ENCODE measurements around the gene BCAT1.

The BCAT1 gene

DNA sequence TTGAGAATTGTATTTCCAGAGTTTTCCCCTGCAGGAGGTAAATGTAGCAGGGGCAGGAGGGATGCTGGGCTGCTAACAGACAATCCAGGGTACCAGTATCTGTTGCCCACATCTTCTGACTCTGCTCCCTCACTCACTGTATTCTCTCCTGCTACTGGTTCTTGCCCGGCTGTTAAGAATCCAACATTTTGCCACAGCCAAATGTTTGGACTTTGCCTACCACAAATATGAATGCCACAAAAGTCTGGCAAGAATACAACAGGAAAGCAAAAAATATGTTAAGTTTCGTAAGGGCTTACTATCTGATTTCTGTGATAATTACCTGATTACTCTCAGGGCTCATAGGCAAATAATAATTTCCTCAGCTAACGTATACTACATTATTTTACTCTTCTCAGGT lies 160.0 kb downstream of the BCAT1 start:
- H3K36me3 ChIP-seq (ENCODE audit: insufficient read depth, low read length) = no peaks in the 10 kb centered on the region
- H3K27me3 ChIP-seq (ENCODE audit: insufficient read depth, low read length) = no peaks in the 10 kb centered on the region
- no peak overlapping the region for H2AFZ ChIP-seq (ENCODE audit: low read depth, low read length)
- H3K4me1 ChIP-seq (ENCODE audit: insufficient read depth, low read length) = no peaks in the 10 kb centered on the region
- H3K4me3 ChIP-seq (ENCODE audit: low read length) = no peak overlapping the region
- no peaks in the 10 kb centered on the region for H3K9me3 ChIP-seq (ENCODE audit: low read length)

DNA sequence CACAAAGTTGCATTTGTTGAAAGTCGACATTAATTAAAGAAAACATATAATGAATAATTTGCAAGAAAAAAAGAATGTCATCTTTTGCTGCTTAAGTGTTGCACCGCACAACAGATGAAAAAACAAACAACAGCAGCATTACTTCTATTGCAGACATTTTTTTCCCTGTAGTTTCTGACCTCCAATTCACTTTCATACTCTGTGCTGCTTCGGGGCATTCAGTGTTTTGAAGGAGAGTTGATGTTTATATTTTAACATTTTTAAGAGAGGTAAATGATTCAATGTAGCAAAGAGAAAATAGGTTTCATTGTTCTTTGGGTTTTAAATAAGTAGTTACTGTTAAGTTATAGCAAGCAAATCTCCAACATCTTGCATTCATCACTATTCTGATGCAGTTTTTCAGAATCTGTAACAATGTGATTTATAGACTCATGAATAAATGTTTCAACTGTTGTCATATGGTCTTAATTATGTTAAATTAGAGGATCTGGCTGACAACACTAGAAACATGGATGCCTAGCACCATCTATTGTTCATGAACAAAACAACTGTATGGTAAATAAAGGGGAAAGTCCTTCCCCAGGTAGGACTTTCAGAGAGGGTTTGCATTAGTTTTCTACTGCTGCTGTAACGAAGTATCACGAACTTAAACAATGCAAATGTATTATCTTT lies 168.1 kb downstream of the BCAT1 start:
- Histone ChIP-seq H3K36me3 (ENCODE audit: insufficient read depth, low read length) (no peaks in the 10 kb centered on the region), H3K27me3 (ENCODE audit: insufficient read depth, low read length) (no peaks in the 10 kb centered on the region), H3K9me3 (ENCODE audit: low read length) (no peaks in the 10 kb centered on the region), H3K4me1 (ENCODE audit: insufficient read depth, low read length) (peaks cover 3% of the 10 kb centered on the region), H2AFZ (ENCODE audit: low read depth, low read length) (no peak overlapping the region), H3K4me3 (ENCODE audit: low read length) (no peak overlapping the region)

DNA sequence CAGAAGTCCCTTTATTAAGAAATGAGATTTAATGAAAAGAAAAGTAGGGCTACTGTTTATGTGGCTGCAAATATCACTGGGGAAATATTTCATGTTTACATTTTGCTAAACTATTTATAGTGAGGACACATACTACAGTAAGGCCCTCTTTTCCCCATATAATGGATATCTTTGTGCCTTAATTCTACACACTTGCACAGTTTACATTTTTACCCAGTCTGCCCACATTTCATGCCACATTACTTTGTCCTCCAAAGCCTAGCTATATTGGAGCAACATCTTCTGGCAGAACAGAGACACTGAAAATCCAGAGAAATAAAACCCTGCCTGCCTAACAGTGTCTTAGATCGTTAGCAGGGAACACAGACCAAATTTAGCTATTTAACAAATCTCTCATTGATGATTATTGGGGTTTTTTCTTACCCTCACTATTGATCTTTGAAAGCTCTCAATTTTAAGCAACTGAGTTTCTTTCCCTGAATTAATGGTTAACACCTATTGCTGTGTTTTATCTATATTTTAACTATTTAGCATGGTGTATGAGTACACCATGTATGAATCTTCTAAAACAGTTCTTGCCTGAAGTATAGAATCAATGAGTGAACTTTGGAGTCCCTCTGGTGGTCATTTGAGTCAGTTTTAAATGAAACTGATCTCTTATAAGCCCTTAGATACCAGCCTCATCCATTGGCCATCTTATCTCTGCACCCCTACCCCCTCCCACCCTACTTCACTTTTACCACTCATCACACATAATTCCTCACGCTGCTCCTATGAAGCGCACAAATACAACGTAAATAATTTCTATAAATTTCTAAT lies 170.2 kb downstream of the BCAT1 start:
- no peaks in the 10 kb centered on the region for H3K9me3 ChIP-seq (ENCODE audit: low read length)
- no peaks in the 10 kb centered on the region for H3K27me3 ChIP-seq (ENCODE audit: insufficient read depth, low read length)
- H3K4me3 ChIP-seq (ENCODE audit: low read length) = no peak overlapping the region
- no peaks in the 10 kb centered on the region for H3K36me3 ChIP-seq (ENCODE audit: insufficient read depth, low read length)
- peaks cover 8% of the 10 kb centered on the region for H3K4me1 ChIP-seq (ENCODE audit: insufficient read depth, low read length)
- H2AFZ ChIP-seq (ENCODE audit: low read depth, low read length) = no peak overlapping the region

DNA sequence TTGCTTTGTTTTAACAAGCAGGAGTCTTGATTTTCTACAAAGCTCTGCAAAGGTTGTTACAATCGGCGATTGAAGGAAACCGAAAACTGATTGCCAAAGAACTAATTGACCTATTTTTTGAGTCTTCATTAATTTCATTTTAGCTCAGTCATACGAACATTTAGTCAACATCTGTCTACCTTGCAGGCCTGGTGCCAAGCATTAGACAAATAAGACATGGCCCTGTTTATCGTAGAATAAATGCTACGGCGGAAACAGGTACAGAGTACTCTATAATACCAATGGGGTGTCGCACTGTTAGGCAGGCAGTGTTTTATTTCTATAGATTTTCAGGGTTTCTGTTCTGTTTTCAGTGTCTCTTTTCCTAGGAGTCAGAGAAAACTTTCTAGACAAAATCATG lies 171.5 kb downstream of the BCAT1 start:
- Histone ChIP-seq H3K4me3 (ENCODE audit: low read length) (no peak overlapping the region), H3K4me1 (ENCODE audit: insufficient read depth, low read length) (peaks cover 8% of the 10 kb centered on the region), H3K36me3 (ENCODE audit: insufficient read depth, low read length) (no peaks in the 10 kb centered on the region), H3K9me3 (ENCODE audit: low read length) (no peaks in the 10 kb centered on the region), H2AFZ (ENCODE audit: low read depth, low read length) (no peak overlapping the region), H3K27me3 (ENCODE audit: insufficient read depth, low read length) (no peaks in the 10 kb centered on the region)

DNA sequence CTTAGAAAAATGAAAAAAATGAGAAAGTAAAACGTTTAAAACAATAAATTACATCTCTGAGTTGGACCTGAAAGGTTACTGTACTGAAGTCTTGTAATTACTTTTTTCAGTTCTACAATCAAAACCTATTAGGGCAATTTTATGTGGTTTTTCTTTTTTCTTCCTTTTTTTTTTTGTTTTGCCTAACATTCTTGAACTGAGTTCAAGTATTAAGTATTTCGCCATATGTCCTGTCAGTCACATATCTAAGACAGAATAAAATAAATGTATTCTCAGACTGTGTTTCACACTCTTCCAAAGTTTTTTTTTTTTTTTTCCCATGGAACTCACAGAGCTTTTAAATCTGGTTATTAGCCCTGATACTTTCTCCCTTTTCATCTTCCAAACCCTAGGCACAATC lies 172.0 kb downstream of the BCAT1 start:
- Histone ChIP-seq H3K4me1 (ENCODE audit: insufficient read depth, low read length) (peaks cover 8% of the 10 kb centered on the region), H2AFZ (ENCODE audit: low read depth, low read length) (no peak overlapping the region), H3K27me3 (ENCODE audit: insufficient read depth, low read length) (no peaks in the 10 kb centered on the region), H3K36me3 (ENCODE audit: insufficient read depth, low read length) (no peaks in the 10 kb centered on the region), H3K9me3 (ENCODE audit: low read length) (no peaks in the 10 kb centered on the region), H3K4me3 (ENCODE audit: low read length) (no peak overlapping the region)

DNA sequence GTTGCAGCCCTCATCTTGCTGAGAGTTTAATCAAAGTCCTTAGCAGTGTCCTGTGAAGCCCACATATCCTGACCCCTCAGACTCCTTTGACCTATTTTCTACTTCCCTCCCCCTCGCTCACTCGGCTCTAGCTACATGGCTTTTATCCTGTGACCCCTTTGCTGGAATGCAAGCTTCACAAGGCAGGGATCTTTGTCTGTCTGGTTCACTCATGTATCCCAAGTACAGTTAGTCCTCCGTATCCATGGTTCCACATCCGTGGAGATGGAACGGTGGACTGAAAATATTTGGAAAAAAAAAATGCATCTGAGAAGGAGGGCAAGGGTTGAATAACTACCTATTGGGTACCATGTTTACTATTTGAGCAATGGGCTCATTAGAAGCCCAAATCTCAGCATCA lies 173.8 kb downstream of the BCAT1 start:
- Histone ChIP-seq H2AFZ (ENCODE audit: low read depth, low read length) (no peak overlapping the region), H3K4me3 (ENCODE audit: low read length) (no peak overlapping the region), H3K27me3 (ENCODE audit: insufficient read depth, low read length) (no peaks in the 10 kb centered on the region), H3K4me1 (ENCODE audit: insufficient read depth, low read length) (peaks cover 8% of the 10 kb centered on the region), H3K36me3 (ENCODE audit: insufficient read depth, low read length) (no peaks in the 10 kb centered on the region), H3K9me3 (ENCODE audit: low read length) (no peaks in the 10 kb centered on the region)

DNA sequence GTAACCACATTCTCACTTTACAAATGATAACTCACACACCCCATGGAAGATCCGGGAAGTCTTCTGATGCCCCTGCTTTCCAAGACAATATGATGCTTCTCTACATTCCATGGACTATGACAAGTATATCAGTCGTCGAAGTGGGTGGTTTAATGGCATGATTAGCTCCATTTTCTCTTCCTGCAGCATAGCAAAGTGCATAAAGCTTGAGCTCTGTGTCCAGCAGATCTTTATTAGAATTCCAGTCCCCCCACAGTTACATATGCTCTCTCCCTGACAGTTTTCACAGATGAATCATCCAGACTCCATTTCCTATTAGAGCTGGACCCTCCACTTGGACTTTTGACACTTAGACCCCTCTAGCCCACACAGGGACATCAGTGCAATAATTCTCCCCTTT lies 174.9 kb downstream of the BCAT1 start:
- H3K9me3 ChIP-seq (ENCODE audit: low read length) = no peaks in the 10 kb centered on the region
- peaks cover 8% of the 10 kb centered on the region for H3K4me1 ChIP-seq (ENCODE audit: insufficient read depth, low read length)
- H3K4me3 ChIP-seq (ENCODE audit: low read length) = no peak overlapping the region
- H2AFZ ChIP-seq (ENCODE audit: low read depth, low read length) = no peak overlapping the region
- H3K36me3 ChIP-seq (ENCODE audit: insufficient read depth, low read length) = no peaks in the 10 kb centered on the region
- H3K27me3 ChIP-seq (ENCODE audit: insufficient read depth, low read length) = no peaks in the 10 kb centered on the region

DNA sequence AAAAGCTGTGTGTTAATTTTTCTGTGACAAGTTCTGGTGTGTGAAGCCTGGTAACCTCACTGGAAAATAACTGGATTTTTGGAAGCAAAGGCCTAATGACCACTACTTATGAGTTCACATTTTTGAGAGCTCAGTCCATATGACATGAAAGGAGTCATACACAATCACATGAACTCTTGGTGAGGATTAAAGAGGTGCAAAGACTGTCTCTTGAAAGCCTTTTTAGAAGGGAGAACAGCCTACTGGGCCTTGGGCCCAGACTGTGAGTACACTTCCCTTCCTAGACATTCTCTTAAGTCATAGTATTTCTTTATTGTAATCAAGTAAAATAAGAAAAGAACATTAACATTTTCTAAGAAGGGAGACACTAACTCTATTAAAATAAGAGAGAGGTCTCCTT lies 176.1 kb downstream of the BCAT1 start:
- no peak overlapping the region for H3K4me3 ChIP-seq (ENCODE audit: low read length)
- no peaks in the 10 kb centered on the region for H3K9me3 ChIP-seq (ENCODE audit: low read length)
- no peaks in the 10 kb centered on the region for H3K36me3 ChIP-seq (ENCODE audit: insufficient read depth, low read length)
- H2AFZ ChIP-seq (ENCODE audit: low read depth, low read length) = no peak overlapping the region
- no peaks in the 10 kb centered on the region for H3K27me3 ChIP-seq (ENCODE audit: insufficient read depth, low read length)
- H3K4me1 ChIP-seq (ENCODE audit: insufficient read depth, low read length) = peaks cover 5% of the 10 kb centered on the region

DNA sequence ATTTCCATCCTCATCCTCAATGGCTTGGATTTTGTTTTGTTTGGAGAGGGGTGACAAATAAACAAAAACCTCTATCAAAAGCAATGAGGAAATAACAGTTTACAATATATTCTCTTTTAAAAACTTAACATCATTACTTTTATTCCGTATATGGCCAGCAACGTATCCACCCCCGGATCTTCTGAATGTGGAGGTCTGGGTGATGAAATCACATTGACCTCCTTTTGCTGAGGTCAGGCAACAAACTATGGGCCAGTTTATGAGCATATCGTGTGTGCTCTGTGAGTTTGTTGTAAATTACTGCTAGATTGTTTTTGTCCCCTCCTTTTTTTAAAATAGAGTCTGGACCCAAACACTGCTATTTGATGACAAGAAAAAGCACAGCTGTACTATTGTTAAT lies 178.1 kb downstream of the BCAT1 start:
- H2AFZ ChIP-seq (ENCODE audit: low read depth, low read length) = no peak overlapping the region
- H3K9me3 ChIP-seq (ENCODE audit: low read length) = peaks cover 1% of the 10 kb centered on the region
- H3K4me1 ChIP-seq (ENCODE audit: insufficient read depth, low read length) = peaks cover 5% of the 10 kb centered on the region
- no peak overlapping the region for H3K4me3 ChIP-seq (ENCODE audit: low read length)
- H3K36me3 ChIP-seq (ENCODE audit: insufficient read depth, low read length) = no peaks in the 10 kb centered on the region
- no peaks in the 10 kb centered on the region for H3K27me3 ChIP-seq (ENCODE audit: insufficient read depth, low read length)

DNA sequence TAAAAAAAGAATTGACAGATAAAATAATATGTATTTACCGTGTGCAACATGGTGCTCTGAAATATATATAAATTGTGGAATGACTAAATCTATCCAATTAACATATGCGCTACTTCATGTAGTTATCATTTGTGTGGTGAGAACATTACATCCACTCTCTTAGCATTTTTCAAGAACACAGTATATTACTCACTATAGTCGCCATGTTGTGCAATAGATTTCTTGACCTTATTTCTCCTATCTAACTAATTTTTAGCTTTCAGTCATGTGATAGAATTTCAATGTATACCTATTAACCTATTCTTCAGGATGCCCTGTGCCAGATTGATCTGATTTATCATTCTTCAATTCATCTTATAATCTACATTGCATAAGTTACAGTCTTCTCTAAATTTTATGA lies 178.6 kb downstream of the BCAT1 start:
- H2AFZ ChIP-seq (ENCODE audit: low read depth, low read length) = no peak overlapping the region
- H3K4me3 ChIP-seq (ENCODE audit: low read length) = no peak overlapping the region
- no peaks in the 10 kb centered on the region for H3K27me3 ChIP-seq (ENCODE audit: insufficient read depth, low read length)
- no peaks in the 10 kb centered on the region for H3K36me3 ChIP-seq (ENCODE audit: insufficient read depth, low read length)
- peaks cover 5% of the 10 kb centered on the region for H3K4me1 ChIP-seq (ENCODE audit: insufficient read depth, low read length)
- peaks cover 1% of the 10 kb centered on the region for H3K9me3 ChIP-seq (ENCODE audit: low read length)

DNA sequence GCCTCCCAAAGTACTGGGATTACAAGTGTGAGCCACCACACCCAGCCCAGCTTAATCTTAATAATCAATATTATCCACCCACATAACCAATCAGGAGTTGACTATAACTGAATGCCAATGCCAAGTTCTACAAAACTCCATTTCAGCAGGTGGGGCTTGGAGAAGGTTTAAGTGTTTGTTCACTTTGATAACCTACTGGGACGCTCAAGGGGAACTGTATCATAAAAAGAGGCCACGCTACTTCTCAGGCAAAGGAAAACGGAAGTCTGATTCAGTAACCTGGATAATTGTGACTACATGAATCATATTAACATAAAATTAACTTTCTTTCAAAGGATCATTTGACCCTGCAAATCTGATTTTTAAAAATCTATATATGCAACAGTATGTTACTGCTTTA lies 179.2 kb downstream of the BCAT1 start:
- H3K4me3 ChIP-seq (ENCODE audit: low read length) = no peak overlapping the region
- H3K9me3 ChIP-seq (ENCODE audit: low read length) = peaks cover 1% of the 10 kb centered on the region
- H3K4me1 ChIP-seq (ENCODE audit: insufficient read depth, low read length) = no peaks in the 10 kb centered on the region
- no peaks in the 10 kb centered on the region for H3K27me3 ChIP-seq (ENCODE audit: insufficient read depth, low read length)
- no peaks in the 10 kb centered on the region for H3K36me3 ChIP-seq (ENCODE audit: insufficient read depth, low read length)
- H2AFZ ChIP-seq (ENCODE audit: low read depth, low read length) = no peak overlapping the region

DNA sequence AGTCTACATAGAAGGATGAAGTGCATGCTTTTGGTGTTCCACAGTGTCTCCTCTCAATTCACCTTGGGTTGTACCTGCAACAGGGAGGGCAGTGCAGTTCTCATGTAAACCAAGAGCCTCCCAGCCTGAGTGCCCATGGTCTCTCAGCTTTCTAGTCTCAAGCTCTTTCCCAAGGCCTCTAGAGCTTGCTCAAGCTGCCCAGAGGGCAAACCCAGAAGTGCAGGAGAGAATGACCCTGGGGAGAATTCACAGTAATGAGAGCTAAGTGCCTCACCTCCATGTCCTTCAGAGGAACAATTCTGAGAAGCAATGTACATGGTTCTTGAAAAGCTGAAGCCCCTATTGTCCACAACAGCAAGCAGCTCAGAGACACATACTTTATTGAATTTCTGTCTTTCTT lies 180.5 kb downstream of the BCAT1 start:
- Histone ChIP-seq H3K4me1 (ENCODE audit: insufficient read depth, low read length) (no peaks in the 10 kb centered on the region), H3K9me3 (ENCODE audit: low read length) (peaks cover 1% of the 10 kb centered on the region), H3K27me3 (ENCODE audit: insufficient read depth, low read length) (no peaks in the 10 kb centered on the region), H3K4me3 (ENCODE audit: low read length) (no peak overlapping the region), H2AFZ (ENCODE audit: low read depth, low read length) (no peak overlapping the region), H3K36me3 (ENCODE audit: insufficient read depth, low read length) (no peaks in the 10 kb centered on the region)

DNA sequence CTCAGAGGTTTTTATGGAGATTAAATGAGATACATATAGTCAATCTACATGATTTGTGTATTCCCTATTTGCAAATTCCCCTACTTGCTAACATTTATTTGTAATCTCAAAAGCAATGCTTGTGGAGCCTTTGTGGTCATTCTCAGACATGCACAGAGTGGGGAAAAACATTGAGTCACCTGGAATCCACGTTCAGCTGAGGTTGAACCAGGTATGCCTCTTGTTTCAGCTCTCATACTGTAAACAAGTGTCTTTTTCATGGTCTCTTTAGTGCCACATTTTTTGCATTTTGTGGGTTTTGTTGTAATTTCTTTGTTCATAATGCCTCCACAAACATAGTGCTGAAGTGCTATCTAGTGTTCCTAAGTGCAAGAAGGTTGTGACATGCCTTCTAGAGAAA lies 181.9 kb downstream of the BCAT1 start:
- Histone ChIP-seq H2AFZ (ENCODE audit: low read depth, low read length) (no peak overlapping the region), H3K36me3 (ENCODE audit: insufficient read depth, low read length) (no peaks in the 10 kb centered on the region), H3K27me3 (ENCODE audit: insufficient read depth, low read length) (no peaks in the 10 kb centered on the region), H3K9me3 (ENCODE audit: low read length) (peaks cover 1% of the 10 kb centered on the region), H3K4me1 (ENCODE audit: insufficient read depth, low read length) (no peaks in the 10 kb centered on the region), H3K4me3 (ENCODE audit: low read length) (no peak overlapping the region)
